ENCODE measurements around the gene ZNF527. TPM values are rescaled to one million over a fixed set of nuclear protein-coding genes. Genes with fewer than 3 reads are reported as not detected.
"Not testable (repeated sequence)": the region's sequence is repeated elsewhere in the genome, so short reads cannot be mapped to it uniquely, and the experiment has no call there.

Gene ZNF527
- total RNA-seq, 1 experiment from 2014 or later, result 4.1 TPM

- DNase-seq, result no peak
Measured at GRCh38 chr19:37362733-37363132, 8.2 kb upstream of the ZNF527 start.

GRCh38 chr19:37370386-37370879 lies 466 bp upstream of the ZNF527 start:
- peak overlapping the region; percentile 91 for H2AFZ ChIP-seq (ENCODE audit: low read length)
- H3K9me3 ChIP-seq (ENCODE audit: low read length); intact Hi-C loops (cut with micrococcal nuclease): not testable (repeated sequence)

More at GRCh38 chr19:37362733-37363132, 8.2 kb upstream of the ZNF527 start:
- POLR2A ChIA-PET (ENCODE audit: unreplicated experiment), result no interaction called here
- H3K9me2 ChIP-seq (replicated peaks; ENCODE audit: low read length), result no peaks in the 10 kb centered on the region
- H3K9ac ChIP-seq (ENCODE audit: low read length), result no peak overlapping the region
- H2AFZ ChIP-seq (ENCODE audit: low read length), result no peak overlapping the region
- no peaks in the 10 kb centered on the region for H4K20me1 ChIP-seq (ENCODE audit: low read length)
- intact Hi-C loops (cut with micrococcal nuclease), result no loop called here
- H3K4me3 ChIP-seq (ENCODE audit: low read length), result no peak overlapping the region
- no peak for ATAC-seq
- CTCF ChIA-PET, result no interaction called here
- no peaks in the 10 kb centered on the region for H3K27me3 ChIP-seq (ENCODE audit: low read length)
- H3K79me2 ChIP-seq (ENCODE audit: low read length), result no peaks in the 10 kb centered on the region
- 0 out of 2 replicates have a peak, but pooled peaks cover 14% of the 10 kb centered on the region for H3K9me3 ChIP-seq (ENCODE audit: low read length)
- H3K36me3 ChIP-seq (ENCODE audit: low read depth, low read length), result peaks cover 55% of the 10 kb centered on the region
- TSS peak; percentile 8 for BruUV-seq (replicated peaks)
- H3K27ac ChIP-seq (ENCODE audit: low read length), result no peak overlapping the region
- no peaks in the 10 kb centered on the region for H3K4me1 ChIP-seq (ENCODE audit: insufficient read depth, low read length)
- H3K4me2 ChIP-seq (ENCODE audit: low read length), result no peak overlapping the region
- TF ChIP-seq CTCF (conservative IDR thresholded peaks at IDR 0.05; ENCODE audit: low read depth, low read length), result no peak
- no peak for TF ChIP-seq EZH2phosphoT487 (IDR thresholded peaks at IDR 0.05; ENCODE audit: borderline replicate concordance, low read length)
- TF ChIP-seq EZH2 (IDR thresholded peaks at IDR 0.05; ENCODE audit: low read length, unreplicated experiment), result no peak
- no peaks in the 10 kb centered on the region for H3F3A ChIP-seq (ENCODE audit: low read length, unreplicated experiment)

GRCh38 chr19:37389234-37389633 lies 18.3 kb downstream of the ZNF527 start:
- no peaks in the 10 kb centered on the region for H3K4me1 ChIP-seq (ENCODE audit: insufficient read depth, low read length)
- DNase-seq, result no peak
- no peak overlapping the region for H2AFZ ChIP-seq (ENCODE audit: low read length)
- no peak overlapping the region for H3K4me2 ChIP-seq (ENCODE audit: low read length)
- no peaks in the 10 kb centered on the region for H3F3A ChIP-seq (ENCODE audit: low read length, unreplicated experiment)
- BruUV-seq (replicated peaks), result no TSS peak
- no peak overlapping the region for H3K4me3 ChIP-seq (ENCODE audit: low read length)
- H3K9me2 ChIP-seq (replicated peaks; ENCODE audit: low read length), result no peaks in the 10 kb centered on the region
- no peak overlapping the region for H3K9ac ChIP-seq (ENCODE audit: low read length)
- ChIA-PET POLR2A (ENCODE audit: unreplicated experiment) (no interaction called here), CTCF (no interaction called here)
- H3K79me2 ChIP-seq (ENCODE audit: low read length), result no peaks in the 10 kb centered on the region
- H3K9me3 ChIP-seq (ENCODE audit: low read length), result peaks cover 33% of the 10 kb centered on the region
- TF ChIP-seq CTCF (conservative IDR thresholded peaks at IDR 0.05; ENCODE audit: low read depth, low read length), result no peak
- no peak for TF ChIP-seq EZH2 (IDR thresholded peaks at IDR 0.05; ENCODE audit: low read length, unreplicated experiment)
- TF ChIP-seq EZH2phosphoT487 (IDR thresholded peaks at IDR 0.05; ENCODE audit: borderline replicate concordance, low read length), result no peak
- peaks cover 51% of the 10 kb centered on the region for H3K36me3 ChIP-seq (ENCODE audit: low read depth, low read length)
- intact Hi-C loops (cut with micrococcal nuclease), result no loop called here
- ATAC-seq, result no peak
- no peak overlapping the region for H3K27ac ChIP-seq (ENCODE audit: low read length)
- H4K20me1 ChIP-seq (ENCODE audit: low read length), result no peaks in the 10 kb centered on the region
- H3K27me3 ChIP-seq (ENCODE audit: low read length), result no peaks in the 10 kb centered on the region

More at GRCh38 chr19:37370386-37370879, 466 bp upstream of the ZNF527 start:
- Histone ChIP-seq H3K9ac (ENCODE audit: low read length) (0 out of 2 replicates have a peak overlapping the region, but pooled peaks have one; percentile 64), H3K4me2 (ENCODE audit: low read length) (peak overlapping the region; percentile 89), H3K4me3 (ENCODE audit: low read length) (peak overlapping the region; percentile 72), H3K36me3 (ENCODE audit: low read depth, low read length) (peaks cover 20% of the 10 kb centered on the region)
- POLR2A ChIA-PET (ENCODE audit: unreplicated experiment), result interaction anchor here (0.6 kb wide), 2 partner anchors 73 to 577 kb away, joined by 3 read pairs; no protein-coding TSS in a partner anchor
- H3K27me3 ChIP-seq (ENCODE audit: low read length); H3F3A ChIP-seq (ENCODE audit: low read length, unreplicated experiment); H3K27ac ChIP-seq (ENCODE audit: low read length); CTCF ChIA-PET; H3K79me2 ChIP-seq (ENCODE audit: low read length); H4K20me1 ChIP-seq (ENCODE audit: low read length); DNase-seq; H3K9me2 ChIP-seq (replicated peaks; ENCODE audit: low read length); H3K4me1 ChIP-seq (ENCODE audit: insufficient read depth, low read length); ATAC-seq: not testable (repeated sequence)
- BruUV-seq (replicated peaks), result TSS peak; percentile 73

- CTCF ChIA-PET; H4K20me1 ChIP-seq (ENCODE audit: low read length); H3K4me2 ChIP-seq (ENCODE audit: low read length); DNase-seq; POLR2A ChIA-PET (ENCODE audit: unreplicated experiment); H3K9ac ChIP-seq (ENCODE audit: low read length); H3K27ac ChIP-seq (ENCODE audit: low read length); H3K9me2 ChIP-seq (replicated peaks; ENCODE audit: low read length); H3F3A ChIP-seq (ENCODE audit: low read length, unreplicated experiment); ATAC-seq; H2AFZ ChIP-seq (ENCODE audit: low read length); H3K79me2 ChIP-seq (ENCODE audit: low read length); H3K27me3 ChIP-seq (ENCODE audit: low read length); H3K4me1 ChIP-seq (ENCODE audit: insufficient read depth, low read length); intact Hi-C loops (cut with micrococcal nuclease); H3K4me3 ChIP-seq (ENCODE audit: low read length); BruUV-seq (replicated peaks): not testable (repeated sequence)
- H3K36me3 ChIP-seq (ENCODE audit: low read depth, low read length), result peaks cover 31% of the 10 kb centered on the region
- H3K9me3 ChIP-seq (ENCODE audit: low read length), result peaks cover 24% of the 10 kb centered on the region
Measured at GRCh38 chr19:37391399-37391798, 20.5 kb downstream of the ZNF527 start.

Measured in PC-3 (cell line).